ENCODE measurements around the gene SNPH.
"Not testable (repeated sequence)": the region's sequence is repeated elsewhere in the genome, so short reads cannot be mapped to it uniquely, and the experiment has no call there.

Gene SNPH

GRCh38 chr20:1232286-1233111, 33.6 kb upstream of the SNPH start:
- peak; percentile 18 for DNase-seq (ENCODE audit: low read depth)
- no peak for TF ChIP-seq CTCF (IDR thresholded peaks at IDR 0.05; ENCODE audit: insufficient read depth, low read depth, low read length, missing control alignments)
- H3K4me3 ChIP-seq (ENCODE audit: low read depth, low read length), result no peak overlapping the region

- no peak overlapping the region for H3K4me3 ChIP-seq (ENCODE audit: low read depth, low read length)
- no peak for TF ChIP-seq CTCF (IDR thresholded peaks at IDR 0.05; ENCODE audit: insufficient read depth, low read depth, low read length, missing control alignments)
- no peak for DNase-seq (ENCODE audit: low read depth)
Observed at GRCh38 chr20:1240549-1240948, 25.5 kb upstream of the SNPH start.

- TF ChIP-seq CTCF (IDR thresholded peaks at IDR 0.05; ENCODE audit: insufficient read depth, low read depth, low read length, missing control alignments), result no peak
Observed at GRCh38 chr20:1241456-1241855, 24.6 kb upstream of the SNPH start.

GRCh38 chr20:1242099-1242498, 24.0 kb upstream of the SNPH start:
- DNase-seq (ENCODE audit: low read depth), result no peak
- H3K4me3 ChIP-seq (ENCODE audit: low read depth, low read length), result no peak overlapping the region
- TF ChIP-seq CTCF (IDR thresholded peaks at IDR 0.05; ENCODE audit: insufficient read depth, low read depth, low read length, missing control alignments), result no peak

More at GRCh38 chr20:1241456-1241855, 24.6 kb upstream of the SNPH start:
- H3K4me3 ChIP-seq (ENCODE audit: low read depth, low read length), result no peak overlapping the region
- no peak for DNase-seq (ENCODE audit: low read depth)

GRCh38 chr20:1242530-1242929, 23.6 kb upstream of the SNPH start:
- no peak for DNase-seq (ENCODE audit: low read depth)
- no peak overlapping the region for H3K4me3 ChIP-seq (ENCODE audit: low read depth, low read length)
- no peak for TF ChIP-seq CTCF (IDR thresholded peaks at IDR 0.05; ENCODE audit: insufficient read depth, low read depth, low read length, missing control alignments)

GRCh38 chr20:1245578-1245977, 20.5 kb upstream of the SNPH start:
- TF ChIP-seq CTCF (IDR thresholded peaks at IDR 0.05; ENCODE audit: insufficient read depth, low read depth, low read length, missing control alignments), result no peak
- no peak overlapping the region for H3K4me3 ChIP-seq (ENCODE audit: low read depth, low read length)
- DNase-seq (ENCODE audit: low read depth), result no peak

- no peak for DNase-seq (ENCODE audit: low read depth)
- no peak overlapping the region for H3K4me3 ChIP-seq (ENCODE audit: low read depth, low read length)
- TF ChIP-seq CTCF (IDR thresholded peaks at IDR 0.05; ENCODE audit: insufficient read depth, low read depth, low read length, missing control alignments), result no peak
Observed at GRCh38 chr20:1247689-1248088, 18.4 kb upstream of the SNPH start.

- H3K4me3 ChIP-seq (ENCODE audit: low read depth, low read length); DNase-seq (ENCODE audit: low read depth): not testable (repeated sequence)
Observed at GRCh38 chr20:1250282-1250681, 15.8 kb upstream of the SNPH start.
